GM21737 (cell line): ENCODE data around the gene CEBPZOS.
"Not testable (repeated sequence)": the region's sequence is repeated elsewhere in the genome, so short reads cannot be mapped to it uniquely, and the experiment has no call there.

Source experiments
- ATAC-seq: cut with Tn5 transposase; IDR thresholded peaks from one replicate; pipeline ENCODE4 v1.9.1; 2021; ENCODE audit warnings: mild to moderate bottlenecking, moderate library complexity; ENCODE audit not compliant: unreplicated experiment

The CEBPZOS gene

DNA sequence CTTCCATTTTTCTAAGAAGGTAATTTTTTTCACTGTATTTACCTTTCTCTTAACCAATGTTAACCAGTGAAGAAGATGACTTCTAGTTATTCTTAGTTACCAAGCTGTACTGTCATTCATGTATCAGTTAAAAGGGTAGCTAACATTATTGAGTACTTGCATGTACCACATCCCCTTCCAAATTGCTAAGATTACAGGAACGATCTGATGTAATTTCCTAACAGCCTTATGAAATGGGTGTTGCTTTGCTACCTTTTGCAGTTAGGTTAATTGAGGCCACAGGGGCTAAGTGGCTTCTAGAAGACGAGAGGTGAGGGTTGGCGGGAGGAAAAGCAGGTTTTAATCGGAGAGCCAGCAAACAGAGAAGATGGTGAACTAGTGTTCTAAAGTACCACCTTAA, 6.0 kb upstream of the CEBPZOS start:
- ATAC-seq: no peak

DNA sequence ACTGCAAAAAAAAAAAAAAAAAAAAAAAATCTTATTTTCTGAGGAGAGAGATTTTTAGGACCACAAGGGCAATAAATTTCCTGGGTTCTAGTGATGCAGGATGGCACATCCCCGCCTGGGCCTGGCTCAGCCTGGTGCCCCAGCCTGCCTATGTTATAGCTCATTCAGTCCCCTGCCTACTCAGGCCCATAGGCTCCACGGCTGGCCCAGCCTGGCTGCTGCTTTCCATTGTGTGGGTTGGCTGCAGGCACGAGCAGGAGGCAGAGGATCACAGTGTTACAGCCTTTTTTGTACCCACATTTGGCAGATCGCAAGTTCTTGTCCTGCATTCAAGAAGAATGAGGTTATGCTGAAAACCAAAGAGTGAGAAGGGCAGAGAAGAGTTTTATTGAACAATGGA, 5.0 kb upstream of the CEBPZOS start:
- ATAC-seq: no peak

DNA sequence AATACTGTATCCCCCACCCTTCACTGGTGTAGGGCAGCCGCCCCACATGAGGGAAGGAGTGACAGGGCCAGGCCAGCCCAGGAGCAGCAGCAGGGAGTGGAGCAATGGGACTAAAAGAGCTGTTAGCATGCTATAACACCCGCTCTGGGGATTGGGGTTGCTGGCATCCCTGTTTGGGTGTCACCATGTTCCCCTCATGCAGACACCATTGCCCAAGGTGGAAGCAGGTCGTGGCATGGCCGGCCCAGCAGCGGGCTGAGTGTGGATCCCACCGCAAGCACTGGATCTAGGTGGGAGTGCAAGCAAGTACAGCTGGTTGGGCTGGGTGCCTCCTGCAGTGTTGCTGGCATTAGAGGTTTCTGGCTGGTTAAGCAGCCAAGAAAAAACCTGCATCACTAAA, 4.5 kb upstream of the CEBPZOS start:
- no peak for ATAC-seq

DNA sequence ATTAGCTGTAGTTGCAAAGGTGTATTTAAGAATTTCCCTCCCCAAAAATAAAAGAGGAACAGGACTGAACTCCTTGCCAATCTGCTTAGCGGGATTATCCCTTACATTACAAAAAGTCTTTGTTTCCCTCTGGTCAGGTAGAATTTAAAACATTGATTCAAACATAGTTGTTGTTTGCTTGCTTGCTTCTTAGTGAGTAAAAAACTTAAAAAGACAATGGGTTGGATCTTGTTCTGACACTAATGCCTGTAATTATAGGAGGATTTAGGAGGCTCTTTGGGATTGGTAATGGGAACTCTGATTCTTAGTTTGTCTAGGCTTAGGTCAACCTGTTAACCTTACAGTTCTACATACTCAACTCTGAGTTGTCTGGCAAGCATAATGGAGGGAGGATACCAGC, 3.7 kb upstream of the CEBPZOS start:
- no peak for ATAC-seq

DNA sequence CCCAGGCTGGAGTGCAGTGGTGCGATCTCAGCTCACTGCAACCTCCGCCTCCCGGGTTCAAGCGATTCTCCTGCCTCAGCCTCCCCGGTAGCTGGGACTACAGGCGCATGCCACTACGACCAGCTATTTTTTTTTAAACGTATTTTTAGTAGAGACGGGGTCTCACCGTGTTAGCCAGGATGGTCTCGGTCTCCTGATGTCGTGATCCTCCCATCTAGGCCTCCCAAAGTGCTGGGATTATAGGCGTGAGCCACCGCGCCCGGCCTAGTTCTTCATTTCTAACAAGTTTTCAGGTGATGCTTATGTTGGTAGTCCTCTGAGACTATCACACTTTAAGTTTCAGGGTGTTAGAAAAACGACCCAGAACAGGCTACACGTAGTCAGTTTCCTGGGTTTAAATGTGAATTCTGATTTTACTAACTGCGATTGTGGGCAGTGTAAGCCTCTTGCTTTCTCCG, 405 bp upstream of the CEBPZOS start:
- ATAC-seq: not testable (repeated sequence)

DNA sequence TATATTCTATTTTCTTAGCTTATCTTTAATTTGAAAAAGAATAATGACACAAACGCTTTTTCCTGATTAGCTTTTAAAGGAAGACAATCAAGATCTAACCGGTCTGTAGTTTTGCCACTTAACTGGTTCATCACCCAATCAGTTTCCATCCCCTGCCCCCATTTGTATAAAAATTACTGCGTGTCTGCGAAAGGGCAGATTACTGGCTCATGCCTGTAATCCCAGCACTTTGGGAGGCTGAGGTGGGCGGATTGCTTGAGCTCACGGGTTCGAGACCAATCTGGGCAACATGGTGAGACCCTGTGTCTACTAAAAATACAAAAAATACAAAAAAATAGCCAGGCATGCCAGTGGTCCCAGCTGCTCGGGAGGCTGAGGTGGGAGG, 2.4 kb downstream of the CEBPZOS start:
- no peak for ATAC-seq

DNA sequence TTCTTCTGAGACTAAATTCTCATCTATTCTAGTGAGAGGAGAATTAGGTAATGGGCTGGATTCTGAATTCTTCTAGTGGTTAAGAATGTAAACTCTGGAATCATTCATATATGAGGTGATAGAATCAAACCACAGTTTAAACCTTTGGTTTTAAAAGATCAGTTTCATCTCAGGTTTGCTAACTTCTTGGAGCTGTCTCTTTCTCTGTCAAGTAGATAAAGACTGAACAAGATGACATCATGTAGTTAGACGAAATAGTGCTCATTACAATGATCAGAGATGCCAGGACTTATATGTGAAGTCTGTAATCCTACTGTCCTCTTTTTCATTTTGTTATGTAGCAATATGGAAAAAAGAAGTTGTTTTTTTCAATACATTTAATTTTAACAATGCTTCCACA, 4.9 kb downstream of the CEBPZOS start:
- ATAC-seq: no peak

DNA sequence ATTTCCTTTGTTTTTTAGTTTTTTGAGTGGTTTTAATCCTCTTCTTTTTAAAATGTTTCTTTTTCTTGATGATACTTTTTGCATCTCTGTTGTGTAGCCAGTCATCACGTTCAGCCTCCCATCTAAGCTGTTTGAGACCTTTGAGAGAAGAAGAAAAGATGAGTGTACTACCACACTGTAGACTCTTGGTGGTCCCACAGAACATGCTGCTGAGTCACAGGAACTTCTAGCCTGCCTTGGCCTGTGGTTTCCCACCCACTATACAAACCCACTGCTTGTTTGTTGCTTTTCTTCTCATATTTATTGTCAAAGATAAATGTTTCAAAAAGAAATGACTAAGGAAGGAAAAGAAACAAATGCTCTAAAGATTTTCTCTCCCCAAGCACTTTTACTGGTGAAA, 5.5 kb downstream of the CEBPZOS start:
- ATAC-seq: no peak

DNA sequence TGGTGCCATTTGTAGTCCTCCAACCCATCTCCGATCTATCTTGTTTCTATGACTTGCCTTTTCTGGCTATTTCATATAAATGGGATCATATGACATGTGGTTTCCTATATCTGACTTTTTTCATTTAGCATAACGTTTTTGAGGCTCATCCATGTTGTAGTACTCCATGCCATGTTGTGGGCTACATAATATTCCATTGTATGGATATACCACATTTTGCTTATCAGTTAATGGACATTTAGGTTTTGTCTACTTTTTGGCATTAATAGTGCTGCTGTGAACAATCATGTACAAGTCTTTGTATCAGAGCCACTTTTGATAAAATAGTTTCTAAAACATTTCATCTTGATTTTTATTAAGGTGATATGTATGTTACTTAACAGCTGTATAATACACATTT, 7.4 kb downstream of the CEBPZOS start:
- no peak for ATAC-seq

DNA sequence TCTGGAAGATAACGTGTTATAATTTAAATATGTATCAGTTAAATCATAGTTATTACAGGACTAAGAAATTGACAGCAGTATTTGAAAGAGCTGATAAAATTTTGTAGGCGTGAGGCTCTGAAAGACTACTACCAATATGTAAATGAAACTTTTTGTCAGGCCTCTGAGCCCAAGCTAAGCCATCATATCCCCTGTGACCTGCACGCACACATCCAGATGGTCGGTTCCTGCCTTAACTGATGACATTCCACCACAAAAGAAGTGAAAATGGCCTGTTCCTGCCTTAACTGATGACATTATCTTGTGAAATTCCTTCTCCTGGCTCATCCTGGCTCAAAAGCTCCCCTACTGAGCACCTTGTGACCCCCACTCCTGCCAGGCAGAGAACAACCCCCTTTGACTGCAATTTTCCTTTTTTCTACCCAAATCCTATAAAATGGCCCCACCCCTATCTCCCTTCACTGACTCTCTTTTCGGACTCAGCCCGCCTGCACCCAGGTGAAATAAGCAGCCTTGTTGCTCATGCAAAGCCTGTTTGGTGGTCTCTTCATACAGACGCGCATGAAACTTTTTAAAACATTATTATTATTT, 8.9 kb downstream of the CEBPZOS start:
- not testable (repeated sequence) for ATAC-seq

DNA sequence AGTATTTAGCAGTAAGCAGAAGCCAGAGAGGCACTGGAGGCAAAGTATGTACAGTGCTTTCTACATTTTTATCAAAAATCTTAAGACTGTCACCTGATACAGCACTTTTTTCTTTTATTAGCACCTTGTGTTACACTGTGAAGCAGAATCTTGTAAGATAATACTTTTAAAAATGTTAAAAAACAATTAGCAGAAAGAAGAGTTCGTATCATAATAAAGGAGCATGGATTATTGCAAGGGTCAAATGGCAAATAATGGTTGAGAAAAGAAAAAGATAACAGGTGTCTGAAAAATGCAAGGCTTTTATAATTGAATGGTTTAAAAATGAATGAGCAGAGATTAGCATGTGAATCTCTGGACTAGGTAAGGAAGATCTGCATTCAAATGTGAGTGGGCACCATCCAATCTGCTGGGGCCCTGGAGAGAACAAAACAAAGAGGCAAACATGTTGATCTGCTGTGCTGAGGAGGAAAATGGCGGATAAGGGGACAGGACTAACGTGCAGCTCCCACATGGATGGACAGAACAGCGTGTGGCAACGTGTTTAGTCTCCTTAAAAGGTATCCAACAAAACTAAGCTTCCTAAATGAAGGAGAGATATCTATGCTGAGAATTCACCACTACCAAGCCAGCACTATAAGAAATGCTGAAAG, 9.5 kb downstream of the CEBPZOS start:
- no peak for ATAC-seq

DNA sequence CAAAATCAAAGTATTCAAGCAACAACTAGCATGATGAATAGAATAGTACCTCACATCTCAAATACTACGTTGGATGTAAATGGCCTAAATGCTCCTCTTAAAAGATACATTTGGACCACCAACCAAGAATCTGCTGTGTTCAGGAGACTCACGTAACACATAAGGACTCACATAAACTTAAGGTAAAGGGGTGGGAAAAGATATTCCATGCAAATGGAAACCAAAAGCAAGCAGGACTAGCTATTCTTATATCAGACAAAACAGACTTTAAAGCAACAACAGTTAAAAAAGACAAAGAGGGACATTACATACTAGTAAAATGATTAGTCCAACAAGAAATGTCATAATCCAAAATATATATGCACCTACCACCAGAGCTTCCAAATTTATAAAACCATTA, 10.5 kb downstream of the CEBPZOS start:
- not testable (repeated sequence) for ATAC-seq

DNA sequence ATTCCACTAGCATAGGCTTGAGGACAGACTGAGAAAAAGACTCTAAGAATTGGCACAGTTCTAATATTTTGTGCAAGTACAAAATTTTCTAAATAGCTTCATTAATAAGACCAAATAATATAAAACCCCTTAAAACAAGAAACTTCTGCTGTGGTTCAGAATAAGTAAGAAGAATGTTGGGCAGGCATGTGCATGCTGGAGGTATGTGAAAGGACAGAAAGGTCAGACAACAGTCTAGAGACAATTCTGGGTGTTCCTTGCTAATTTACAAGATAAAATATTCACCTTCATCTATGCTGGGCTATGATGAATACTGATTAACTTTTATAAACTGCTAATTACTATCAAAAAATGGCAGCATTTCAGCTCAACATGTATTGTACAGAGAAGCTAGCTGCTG, 14.9 kb downstream of the CEBPZOS start:
- no peak for ATAC-seq

DNA sequence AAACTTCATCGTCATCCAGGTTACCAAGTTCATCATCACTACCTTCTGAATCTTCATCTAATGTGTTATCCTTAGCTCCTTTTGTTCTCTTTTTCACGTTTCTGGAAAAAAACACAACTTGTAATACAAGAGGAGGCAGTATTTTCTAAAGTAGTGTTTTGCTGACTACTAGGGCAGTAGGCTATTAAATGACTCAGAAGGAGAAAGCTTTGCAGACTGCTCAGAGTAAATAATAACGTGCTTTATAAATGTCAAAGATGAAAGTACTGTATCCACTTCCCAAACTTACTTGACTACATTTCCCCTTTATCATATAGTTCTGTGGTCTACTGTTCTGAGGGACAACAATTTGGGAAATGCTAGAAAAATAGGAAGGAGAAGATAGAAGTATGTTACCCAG, 15.6 kb downstream of the CEBPZOS start:
- no peak for ATAC-seq

DNA sequence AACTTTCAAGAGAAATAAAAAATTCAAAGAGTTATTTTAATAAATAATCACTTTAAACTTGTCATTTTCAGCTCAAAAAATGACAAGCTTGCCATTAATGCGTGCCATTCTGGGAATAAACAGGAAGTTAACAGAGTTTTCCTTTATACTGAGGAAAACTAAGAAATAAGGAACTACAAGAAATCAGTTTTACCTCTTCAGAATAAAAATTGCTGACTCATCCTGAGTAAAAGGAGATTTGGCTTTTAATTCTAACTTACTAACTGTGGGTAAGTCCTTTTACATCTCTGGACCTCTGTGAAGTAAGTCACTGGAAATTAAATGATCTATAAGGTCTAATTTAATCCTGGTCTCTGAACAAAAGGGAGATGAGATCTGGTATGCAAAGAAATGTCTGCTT, 19.0 kb downstream of the CEBPZOS start:
- ATAC-seq: no peak

DNA sequence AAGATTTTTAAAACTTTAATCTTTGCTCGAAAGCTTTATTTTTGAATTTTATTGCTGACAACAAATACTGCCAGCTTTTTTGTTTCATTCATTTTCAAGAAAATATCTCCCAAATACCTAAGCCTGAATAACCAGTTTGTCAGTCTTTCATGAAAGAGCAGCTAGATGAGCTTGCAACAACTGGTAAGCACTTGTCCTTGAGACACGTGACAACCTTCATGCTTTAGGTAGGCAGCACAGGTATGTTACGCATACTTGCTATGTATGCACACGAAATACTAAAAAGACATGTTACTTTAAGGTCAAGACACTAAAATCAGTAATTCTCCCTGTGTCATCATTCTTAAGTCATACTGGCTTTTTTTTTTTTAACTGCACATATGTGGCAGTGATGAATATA, 22.8 kb downstream of the CEBPZOS start:
- no peak for ATAC-seq

DNA sequence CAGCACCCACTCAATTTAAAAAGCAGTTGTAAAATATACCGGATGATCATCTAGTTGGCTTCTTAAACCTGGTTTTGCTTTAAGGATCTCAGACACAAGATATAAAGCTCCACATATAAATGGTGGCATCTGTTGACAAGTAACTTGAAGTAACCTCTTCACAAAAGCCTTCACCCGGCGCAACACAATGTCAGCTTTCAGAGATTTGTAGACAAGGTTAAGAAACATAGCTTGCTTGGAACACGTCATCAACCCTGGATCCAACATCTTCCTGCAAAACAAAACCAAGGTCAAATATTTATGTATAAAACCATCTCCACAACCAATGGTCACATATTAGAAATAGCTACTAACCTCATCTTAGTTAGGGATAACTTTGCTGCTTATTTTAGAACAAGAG, 26.8 kb downstream of the CEBPZOS start:
- ATAC-seq: no peak

DNA sequence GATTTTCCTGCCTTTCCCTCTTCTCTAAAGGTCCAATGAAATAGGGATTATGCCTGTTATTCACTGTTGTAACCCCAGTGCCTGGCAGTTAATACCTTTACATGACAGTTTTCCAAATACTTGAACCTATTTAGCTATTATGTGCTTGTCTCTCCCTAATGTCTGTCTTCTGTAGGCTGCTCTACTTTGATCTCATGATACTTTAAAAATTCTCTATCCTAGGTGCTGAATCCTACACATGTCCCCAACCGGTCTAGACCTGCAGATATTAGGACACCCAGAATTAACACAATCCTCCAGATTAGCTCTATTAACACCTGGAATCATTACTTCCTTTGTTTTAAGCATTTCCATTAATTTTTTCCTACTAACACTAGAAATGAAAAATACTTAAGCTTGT, 27.8 kb downstream of the CEBPZOS start:
- no peak for ATAC-seq

DNA sequence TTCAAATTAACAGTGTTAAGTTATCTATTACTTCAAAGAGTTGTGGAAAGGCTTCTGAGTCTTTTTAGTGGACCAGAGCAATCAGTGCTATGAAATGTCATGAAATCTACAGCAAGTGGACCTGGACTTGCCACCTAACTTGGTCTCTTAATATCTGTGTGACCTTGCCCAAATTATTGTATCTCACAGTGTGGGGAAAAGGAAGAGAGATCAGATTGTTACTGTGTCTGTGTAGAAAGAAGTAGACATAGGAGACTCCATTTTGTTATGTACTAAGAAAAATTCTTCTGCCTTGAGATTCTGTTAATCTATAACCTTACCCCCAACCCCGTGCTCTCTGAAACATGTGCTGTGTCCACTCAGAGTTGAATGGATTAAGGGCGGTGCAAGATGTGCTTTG, 28.8 kb downstream of the CEBPZOS start:
- not testable (repeated sequence) for ATAC-seq

DNA sequence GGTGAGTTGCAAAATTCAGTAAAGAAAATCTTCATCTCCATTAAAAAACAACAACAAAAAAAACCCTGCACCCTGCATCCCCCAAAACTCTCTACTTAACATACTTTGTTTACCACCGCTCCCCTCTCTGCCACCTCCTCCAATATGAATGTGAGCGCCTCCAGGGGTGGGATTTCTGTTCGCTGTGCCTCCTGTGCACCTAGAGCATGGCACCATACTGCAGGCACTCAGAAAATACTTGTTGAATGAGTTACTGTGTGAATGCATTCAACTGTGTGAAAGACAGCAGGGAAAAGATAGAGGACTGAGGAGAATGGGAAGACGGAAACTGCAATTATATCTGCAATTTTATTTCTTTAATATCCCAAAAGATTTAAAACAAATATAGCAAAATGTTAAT, 30.6 kb downstream of the CEBPZOS start:
- ATAC-seq: no peak

DNA sequence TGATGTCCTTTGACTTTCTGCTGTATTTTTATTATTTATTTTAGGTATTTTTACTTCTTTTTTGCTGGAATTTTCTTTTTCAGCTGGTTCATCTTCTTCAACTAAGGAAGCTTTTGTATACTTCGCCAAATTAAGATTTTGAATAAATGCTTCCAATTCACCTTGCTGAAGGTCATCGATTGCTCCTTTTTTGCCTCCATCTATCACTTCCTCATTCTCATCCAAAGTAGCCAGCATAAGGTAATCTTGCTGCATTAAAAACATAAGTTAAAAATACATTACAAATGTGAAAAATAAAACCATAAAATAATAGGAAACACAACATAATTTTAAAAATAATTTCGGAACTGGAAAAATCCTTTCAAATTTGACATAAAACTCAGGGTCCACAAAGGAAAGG, 32.5 kb downstream of the CEBPZOS start:
- no peak for ATAC-seq

DNA sequence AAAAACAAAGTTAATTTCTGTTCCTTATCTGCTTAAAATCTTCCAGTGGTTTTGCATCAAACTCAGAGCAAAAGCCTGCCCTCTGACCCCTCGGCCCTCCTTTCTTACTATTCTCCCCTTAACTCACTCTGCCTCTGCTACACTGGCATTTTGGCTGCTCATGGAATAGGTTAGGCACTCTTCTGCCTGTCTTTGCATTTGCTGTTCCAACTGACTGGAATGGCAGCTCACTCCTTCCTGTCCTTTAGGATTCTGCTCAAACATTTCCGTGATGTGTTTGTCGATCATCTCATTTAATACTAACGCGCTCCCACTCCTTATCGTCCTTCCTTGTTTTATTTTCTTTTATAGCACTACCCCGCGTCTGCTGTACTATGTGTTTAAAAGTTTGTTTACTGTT, 34.3 kb downstream of the CEBPZOS start:
- no peak for ATAC-seq
